ENCODE data around the gene PWWP2A. TPM values are rescaled to one million over a fixed set of nuclear protein-coding genes. Genes with fewer than 3 reads are reported as not detected.

Gene PWWP2A
- total and polyA plus RNA-seq, 10 of the 15 experiments (the other 5 are each of a cell fraction or from before 2014, with no cell fraction given): 5.7 to 26.1 (median 17.7) TPM

DNA sequence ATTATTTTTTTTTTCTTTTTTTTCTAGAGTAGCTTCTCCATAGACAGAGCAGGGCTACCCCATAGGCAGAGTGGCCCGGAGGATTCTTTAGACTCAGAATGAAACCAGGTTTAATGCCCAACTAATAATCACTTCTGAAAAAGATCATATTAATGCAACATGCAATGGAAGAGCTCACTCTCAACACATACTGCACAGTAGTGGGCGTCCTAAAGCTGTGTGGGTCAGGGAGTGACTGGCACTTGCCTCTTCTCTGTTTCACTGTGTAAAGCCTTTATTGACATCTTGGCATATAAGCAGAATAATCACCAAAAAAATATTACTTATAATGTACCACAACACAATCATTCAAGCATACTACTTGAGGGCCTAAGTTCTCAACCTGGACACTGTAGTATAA lies 11.1 kb downstream of the PWWP2A start:
- ChIA-PET CTCF (interaction anchor here (0.9 to 3.4 kb wide), 5 partner anchors 8 to 237 kb away, joined by 4 to 19 read pairs (median 8); no protein-coding TSS in a partner anchor), POLR2A (interaction anchor here (0.6 to 1.2 kb wide), 5 partner anchors 8 to 697 kb away, joined by 3 read pairs; no protein-coding TSS in a partner anchor), RAD21 (ENCODE audit: unreplicated experiment) (interaction anchor here (0.8 to 1.9 kb wide), 4 partner anchors 16 to 86 kb away, joined by 3 to 4 read pairs (median 4); no protein-coding TSS in a partner anchor), SMC1A (ENCODE audit: uncharacterized antibody, unreplicated experiment) (interaction anchor here (0.7 to 5.2 kb wide), 7 partner anchors 9 to 93 kb away, joined by 3 to 24 read pairs (median 4); no protein-coding TSS in a partner anchor)
- no TSS peak for BruUV-seq (replicated peaks)
- intact Hi-C loops (cut with micrococcal nuclease; ENCODE audit: unreplicated experiment): no loop called here
- H3K9me3 ChIP-seq (replicated peaks; ENCODE audit: control insufficient read depth, insufficient read depth, low read length): peaks cover 4% of the 10 kb centered on the region; the same call in 2 of the 3 replicates
- H3K4me1 ChIP-seq (ENCODE audit: control insufficient read depth, insufficient read depth, low read length): peaks cover 17% of the 10 kb centered on the region
- no peaks in the 10 kb centered on the region for H3K27me3 ChIP-seq (replicated peaks in 1 of 2; ENCODE audit: control insufficient read depth in 2 of 2, insufficient read depth in 2 of 2, low read length in 1 of 2)
- 63% methylated on average over 2 of the region's 2 CpGs for WGBS (ENCODE audit: insufficient coverage, insufficient replicate concordance, low lambda C conversion rate, missing lambda C conversion rate)
- no peak overlapping the region for H3K4me3 ChIP-seq
- peak; percentile 80 for ATAC-seq
- H4K20me1 ChIP-seq (ENCODE audit: control insufficient read depth, insufficient read depth): no peaks in the 10 kb centered on the region
- in situ Hi-C loops (cut with MboI): no loop called here
- no peak overlapping the region for H3K4me2 ChIP-seq (ENCODE audit: control insufficient read depth, insufficient read depth)
- peaks cover 8% of the 10 kb centered on the region for H3K79me2 ChIP-seq (ENCODE audit: control insufficient read depth, insufficient read depth, low read length)
- FAIRE-seq: no peak
- H3K36me3 ChIP-seq (ENCODE audit: control insufficient read depth in 2 of 2, insufficient read depth in 2 of 2, low read length in 1 of 2): peaks cover 0 to 24% of the 10 kb centered on the region in 2 experiments; a peak in 1 of 4 replicates
- TF ChIP-seq RAD21 (IDR thresholded peaks at IDR 0.05; ENCODE audit: insufficient read depth, low read depth, low read length) (0 out of 2 replicates have a peak, but pooled peaks have one; percentile 4), MTA3 (IDR thresholded peaks at IDR 0.05; ENCODE audit: borderline replicate concordance, low read length) (no peak)
- no peak overlapping the region for H3K27ac ChIP-seq (ENCODE audit: control insufficient read depth, insufficient read depth)
- H3K9ac ChIP-seq (ENCODE audit: control insufficient read depth, insufficient read depth, low read length): no peak overlapping the region
- no peak overlapping the region for H2AFZ ChIP-seq (ENCODE audit: control insufficient read depth, low read depth, low read length)
- DNase-seq (ENCODE audit: low read depth, low spot score): no peak

DNA sequence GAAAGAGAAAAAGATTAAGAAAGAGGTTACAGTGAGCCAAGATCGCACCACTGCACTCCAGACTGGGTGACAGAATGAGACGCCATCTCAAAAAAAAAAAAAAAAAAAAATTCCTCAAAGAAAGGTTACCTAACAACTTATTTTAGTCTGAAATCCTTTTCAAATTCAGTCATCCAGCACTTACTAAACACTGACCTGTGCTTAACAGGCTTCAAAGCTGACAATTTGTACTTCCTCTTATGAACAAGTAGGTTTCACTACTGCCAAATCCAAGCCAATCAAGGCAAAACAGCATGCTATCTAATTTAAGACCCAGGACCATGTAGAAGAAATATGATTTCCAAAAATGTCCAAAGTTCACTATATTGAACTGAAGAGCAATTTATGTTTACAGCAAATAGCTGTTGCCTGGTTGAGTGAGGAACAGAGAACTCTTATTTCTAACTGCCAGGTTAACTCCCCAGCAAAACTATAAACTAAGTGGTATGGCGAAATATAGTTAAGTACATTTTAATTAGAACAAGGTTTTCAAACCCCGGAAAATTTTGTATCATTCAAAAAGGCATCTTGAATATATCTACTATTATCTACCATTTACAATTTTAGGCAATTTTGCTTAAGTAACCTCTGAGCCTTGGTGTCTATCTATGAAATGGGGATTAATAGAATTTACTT lies 13.4 kb downstream of the PWWP2A start:
- H3K27me3 ChIP-seq (replicated peaks in 1 of 2; ENCODE audit: control insufficient read depth in 2 of 2, insufficient read depth in 2 of 2, low read length in 1 of 2): no peaks in the 10 kb centered on the region
- intact Hi-C loops (cut with micrococcal nuclease; ENCODE audit: unreplicated experiment) (no loop called here), in situ Hi-C loops (cut with MboI) (no loop called here)
- H2AFZ ChIP-seq (ENCODE audit: control insufficient read depth, low read depth, low read length): no peak overlapping the region
- peaks cover 0 to 23% of the 10 kb centered on the region in 2 experiments; a peak in 1 of 4 replicates for H3K36me3 ChIP-seq (ENCODE audit: control insufficient read depth in 2 of 2, insufficient read depth in 2 of 2, low read length in 1 of 2)
- BruUV-seq (replicated peaks): no TSS peak
- DNase-seq (ENCODE audit: low read depth, low spot score): peak; percentile 61
- no peak overlapping the region for H3K4me3 ChIP-seq
- ChIA-PET RAD21 (ENCODE audit: unreplicated experiment) (interaction anchor here (0.5 to 2.0 kb wide), 4 partner anchors 12 to 80 kb away, joined by 3 to 7 read pairs (median 6); partner anchors contain the start of gene PWWP2A), CTCF (interaction anchor here (0.6 to 3.4 kb wide), 6 partner anchors 8 to 523 kb away, joined by 3 to 19 read pairs (median 4); no protein-coding TSS in a partner anchor), SMC1A (ENCODE audit: uncharacterized antibody, unreplicated experiment) (interaction anchor here (0.7 to 5.2 kb wide), 6 partner anchors 10 to 782 kb away, joined by 3 to 24 read pairs (median 4); no protein-coding TSS in a partner anchor), POLR2A (interaction anchor here (0.5 to 0.8 kb wide), 5 partner anchors 8 to 1732 kb away, joined by 4 to 6 read pairs (median 5); no protein-coding TSS in a partner anchor)
- ATAC-seq: peak; percentile 89
- FAIRE-seq: peak; percentile 89
- WGBS (ENCODE audit: insufficient coverage, insufficient replicate concordance, low lambda C conversion rate, missing lambda C conversion rate): 74% methylated on average over 4 of the region's 4 CpGs
- H3K27ac ChIP-seq (ENCODE audit: control insufficient read depth, insufficient read depth): peak overlapping the region; percentile 56
- no peak overlapping the region for H3K9ac ChIP-seq (ENCODE audit: control insufficient read depth, insufficient read depth, low read length)
- peaks cover 17% of the 10 kb centered on the region for H3K4me1 ChIP-seq (ENCODE audit: control insufficient read depth, insufficient read depth, low read length)
- H4K20me1 ChIP-seq (ENCODE audit: control insufficient read depth, insufficient read depth): no peaks in the 10 kb centered on the region
- H3K4me2 ChIP-seq (ENCODE audit: control insufficient read depth, insufficient read depth): peak overlapping the region; percentile 64
- no peaks in the 10 kb centered on the region for H3K9me3 ChIP-seq (replicated peaks; ENCODE audit: control insufficient read depth, insufficient read depth, low read length)
- peaks cover 11% of the 10 kb centered on the region for H3K79me2 ChIP-seq (ENCODE audit: control insufficient read depth, insufficient read depth, low read length)
- TF ChIP-seq ZBED1 (IDR thresholded peaks at IDR 0.05; ENCODE audit: borderline replicate concordance) (no peak), RELB (IDR thresholded peaks at IDR 0.05; ENCODE audit: low read depth) (peak; percentile 74; the same call in 1 of the 2 replicates), MTA2 (IDR thresholded peaks at IDR 0.05; ENCODE audit: low read depth) (peak; percentile 57; the same call in 1 of the 2 replicates), ATF7 (IDR thresholded peaks at IDR 0.05; ENCODE audit: low read depth) (peak; percentile 76), NBN (IDR thresholded peaks at IDR 0.05) (0 out of 2 replicates have a peak, but pooled peaks have one; percentile 56), CBX5 (IDR thresholded peaks at IDR 0.05; ENCODE audit: low read depth) (no peak), SPI1 (IDR thresholded peaks at IDR 0.05; ENCODE audit: borderline replicate concordance, insufficient read depth, low read depth, low read length) (peak; percentile 56; the same call in 1 of the 2 replicates), IKZF2 (IDR thresholded peaks at IDR 0.05) (peak; percentile 77 to 80; a peak in 3 of 4 replicates), MEF2B (IDR thresholded peaks at IDR 0.05; ENCODE audit: partially characterized antibody, poor library complexity, severe bottlenecking) (peak; percentile 27), EED (IDR thresholded peaks at IDR 0.05; ENCODE audit: low read depth) (peak; percentile 62), RUNX3 (IDR thresholded peaks at IDR 0.05; ENCODE audit: low read length) (peak; percentile 9; the same call in 1 of the 2 replicates), MEF2A (IDR thresholded peaks at IDR 0.05; ENCODE audit: insufficient read depth, low read depth, low read length) (peak; percentile 75), IKZF1 (conservative IDR thresholded peaks at IDR 0.05) (peak; percentile 56; the same call in 1 of the 2 replicates)

Measured in GM12878 (cell line).